GM13976 (cell line): ENCODE results near the gene CAPG.

Experiments
- DNase-seq: peaks from one replicate; pipeline ENCODE4 v3.0.0; 2012; ENCODE audit warnings: low spot score
- CTCF ChIP-seq: IDR thresholded peaks from 2 replicates; pipeline ENCODE4 v1.5.1; 2012; ENCODE audit warnings: borderline replicate concordance, mild to moderate bottlenecking; ENCODE audit not compliant: insufficient read depth; ENCODE audit errors: extremely low read depth, missing control alignments, control extremely low read depth
- in situ Hi-C: fragments of 300-500 bp; cut with MboI; formaldehyde crosslinking; loops from one replicate; pipeline ENCODE4 v1.12.0; 2022; ENCODE audit warnings: low sequenced_read_pairs, mixed read lengths, inconsistent platforms; ENCODE audit not compliant: unreplicated experiment

CAPG gene

DNA sequence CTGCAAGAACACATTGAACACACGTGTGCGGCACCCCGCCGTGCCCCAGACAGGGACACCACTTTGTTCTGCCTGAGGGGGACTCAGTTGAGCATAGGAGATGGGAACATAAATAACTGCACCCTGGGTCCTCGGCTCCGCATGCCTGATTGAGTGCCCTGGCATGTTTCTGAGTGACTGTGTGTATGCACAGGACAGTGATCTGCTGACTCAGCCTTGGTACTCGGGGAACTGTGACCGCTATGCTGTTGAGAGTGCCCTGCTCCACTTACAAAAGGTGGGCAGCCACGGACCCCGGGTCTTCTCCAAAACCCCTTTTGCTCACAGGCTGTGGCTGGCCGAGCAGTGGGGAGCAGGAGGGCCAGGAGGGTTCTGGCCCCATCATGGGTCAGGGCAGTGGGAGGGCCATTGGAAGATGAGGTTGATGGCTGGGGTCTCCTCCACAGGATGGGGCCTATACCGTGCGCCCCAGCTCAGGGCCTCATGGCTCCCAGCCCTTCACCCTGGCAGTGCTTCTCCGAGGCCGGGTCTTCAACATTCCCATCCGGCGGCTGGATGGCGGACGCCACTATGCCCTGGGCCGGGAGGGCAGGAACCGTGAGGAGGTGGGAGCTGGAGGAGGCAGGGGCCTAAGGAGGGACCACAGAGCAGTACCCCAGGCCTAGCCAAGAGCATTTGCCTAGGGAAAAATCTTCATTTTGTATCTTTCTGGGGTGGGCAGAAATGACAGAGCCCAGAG lies 25.2 kb upstream of the CAPG start:
- in situ Hi-C loops, result no loop called here
- no peak for TF ChIP-seq CTCF
- DNase-seq, result no peak

- in situ Hi-C loops, result no loop called here
- DNase-seq, result no peak
- TF ChIP-seq CTCF, result no peak
Observed at GRCh38 chr2:85434696-85435095, 24.5 kb upstream of the CAPG start.

DNA sequence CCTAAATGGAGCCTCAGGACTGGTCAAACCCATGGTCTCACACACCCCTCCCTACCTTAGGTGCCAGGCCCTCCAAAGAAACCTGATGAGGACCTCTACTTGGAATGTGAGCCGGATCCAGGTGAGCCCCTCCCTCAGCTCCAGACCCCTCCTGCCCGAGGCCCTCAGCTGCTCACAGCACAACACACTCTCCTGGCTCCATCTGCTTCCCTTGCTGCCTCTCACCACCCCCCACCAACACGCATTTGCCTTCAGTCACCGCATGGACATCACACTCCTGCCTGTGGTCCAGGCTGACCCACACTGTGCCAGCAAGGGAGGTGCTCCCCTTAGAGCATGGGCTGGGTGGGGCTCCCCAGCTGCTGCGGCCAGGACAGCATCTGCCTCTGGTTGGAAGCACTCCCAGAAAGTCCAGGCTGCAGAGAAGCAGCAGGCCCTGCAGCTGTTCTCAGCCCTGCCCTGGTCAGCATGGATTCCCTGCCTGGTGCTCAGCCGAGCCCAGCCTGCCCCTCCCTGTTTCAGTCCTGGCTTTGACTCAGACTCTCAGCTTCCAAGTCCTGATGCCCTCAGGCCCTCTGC lies 23.4 kb upstream of the CAPG start:
- DNase-seq, result no peak
- in situ Hi-C loops, result no loop called here
- TF ChIP-seq CTCF, result no peak

DNA sequence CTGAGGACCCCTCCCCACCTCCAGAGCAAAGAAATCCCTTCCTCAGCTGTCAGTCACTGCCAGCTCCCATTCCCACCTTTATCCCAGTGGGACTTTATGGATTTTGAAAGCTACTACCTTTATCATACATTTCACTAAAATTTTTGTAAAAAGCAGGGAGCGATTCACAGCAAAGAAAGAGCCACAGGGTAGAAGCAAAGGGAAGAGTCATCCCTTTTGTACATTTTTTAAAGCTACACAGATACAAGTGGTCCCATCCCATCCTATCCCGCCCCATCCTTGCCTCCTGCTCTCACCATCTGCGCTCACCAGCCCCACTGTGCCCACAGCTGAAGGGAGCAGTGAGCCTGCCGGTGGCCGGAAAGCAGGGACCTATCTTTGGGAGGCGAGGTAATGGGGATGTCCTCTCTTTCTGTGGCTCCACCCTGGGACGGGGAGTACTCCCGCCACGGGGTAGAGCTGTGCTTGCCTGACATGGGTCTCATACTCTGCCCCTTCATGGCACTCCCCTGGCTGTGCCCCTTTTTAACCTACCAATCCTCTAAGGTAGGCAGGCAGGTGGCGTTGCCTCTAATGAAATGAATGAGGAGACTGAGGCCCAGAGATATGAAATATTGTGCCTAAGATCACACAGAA lies 21.5 kb upstream of the CAPG start:
- in situ Hi-C loops, result no loop called here

DNA sequence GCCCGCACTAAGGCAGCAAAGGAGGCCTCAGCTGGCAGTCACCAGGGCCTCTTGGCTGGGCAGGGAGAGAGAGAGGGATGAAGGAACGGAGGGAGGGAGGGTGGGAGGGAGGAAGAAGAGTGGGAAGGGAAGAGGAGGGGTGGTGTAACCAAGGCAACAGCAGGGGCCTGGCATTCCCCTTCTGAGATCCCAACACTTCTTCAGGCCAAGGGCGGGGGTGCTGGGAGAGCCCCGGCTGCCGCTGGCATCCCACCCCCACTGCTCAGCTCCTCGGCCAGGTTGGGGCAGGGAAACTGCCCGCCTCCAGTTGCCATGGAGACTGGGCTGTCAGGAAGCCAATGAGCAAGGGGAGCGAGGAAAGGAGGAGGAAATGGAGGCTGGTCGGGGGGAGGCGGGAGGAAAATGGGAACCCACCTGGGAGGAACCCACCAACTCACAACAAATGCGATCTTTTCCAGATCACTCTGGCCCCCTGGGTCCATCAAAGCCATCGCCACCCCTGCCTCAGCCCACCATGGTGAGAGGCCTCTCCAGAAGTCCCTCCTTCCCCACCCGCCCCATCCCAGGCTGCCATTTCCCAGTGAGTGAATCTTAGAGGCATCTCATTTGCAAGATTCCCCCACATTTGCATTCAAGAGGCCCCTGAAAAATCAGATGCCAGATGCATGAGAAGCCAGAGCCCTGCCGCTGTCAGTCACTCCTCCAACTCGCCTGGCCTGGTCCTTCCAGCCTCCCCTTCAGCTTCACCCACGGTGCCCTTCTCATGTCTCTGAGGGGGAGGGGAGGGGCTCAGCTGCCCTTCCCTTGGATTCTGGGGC lies 20.8 kb upstream of the CAPG start:
- in situ Hi-C loops, result no loop called here
- TF ChIP-seq CTCF, result no peak
- no peak for DNase-seq

More for the DNA sequence above, 21.5 kb upstream of the CAPG start:
- no peak for DNase-seq
- TF ChIP-seq CTCF, result no peak

- in situ Hi-C loops, result no loop called here
- no peak for DNase-seq
- no peak for TF ChIP-seq CTCF
Observed at GRCh38 chr2:85429924-85430289, 19.7 kb upstream of the CAPG start.
